Smooth muscle cell (in vitro differentiated cells): Measurements from ENCODE around the gene CHSY1. TPM values are rescaled to one million over a fixed set of nuclear protein-coding genes. Genes with fewer than 3 reads are reported as not detected.

Experiments
- DNase-seq: peaks from one replicate; lab custom pipeline; 2025; ENCODE audit not compliant: unreplicated experiment; lab: John Stamatoyannopoulos, UW
- H2AFZ ChIP-seq: fragments of 200-600 bp; sonication (generic); 2 replicates; pipeline ENCODE4 v1.6.0; 2016; ENCODE audit warnings: antibody characterized with exemption, low read depth, mild to moderate bottlenecking
- H3F3A ChIP-seq: fragments of 200-600 bp; sonication (generic); 2 replicates; pipeline ENCODE4 v1.6.0; 2017; ENCODE audit warnings: antibody characterized with exemption, low read depth
- H3K27ac ChIP-seq: fragments of 200-600 bp; sonication (generic); 2 replicates; pipeline ENCODE4 v1.5.1; 2016; ENCODE audit warnings: low read depth, mild to moderate bottlenecking
- H3K27me3 ChIP-seq: fragments of 200-600 bp; sonication (generic); 2 replicates; pipeline ENCODE4 v1.6.1; 2016; ENCODE audit warnings: low read depth, mild to moderate bottlenecking
- H3K36me3 ChIP-seq: fragments of 200-600 bp; sonication (generic); 2 replicates; pipeline ENCODE4 v1.5.1; 2016; ENCODE audit warnings: low read depth
- H3K4me1 ChIP-seq: fragments of 200-600 bp; sonication (generic); 2 replicates; pipeline ENCODE4 v1.5.1; 2016; ENCODE audit warnings: low read depth
- H3K4me2 ChIP-seq: fragments of 200-600 bp; sonication (generic); 2 replicates; pipeline ENCODE4 v1.6.0; 2016; ENCODE audit warnings: mild to moderate bottlenecking
- H3K4me3 ChIP-seq: fragments of 200-600 bp; sonication (generic); 2 replicates; pipeline ENCODE4 v1.5.1; 2016; ENCODE audit warnings: mild to moderate bottlenecking
- H3K79me2 ChIP-seq: fragments of 200-600 bp; sonication (generic); 2 replicates; pipeline ENCODE4 v1.6.0; 2016; ENCODE audit warnings: low read depth, mild to moderate bottlenecking
- H3K9ac ChIP-seq: fragments of 200-600 bp; sonication (generic); 2 replicates; pipeline ENCODE4 v1.6.0; 2016; ENCODE audit warnings: low read depth
- H3K9me3 ChIP-seq: fragments of 200-600 bp; sonication (generic); replicated peaks from 2 replicates; pipeline ENCODE4 v1.5.1; 2016; ENCODE audit warnings: low read depth
- H4K20me1 ChIP-seq: fragments of 200-600 bp; sonication (generic); 2 replicates; pipeline ENCODE4 v1.6.0; 2016; ENCODE audit warnings: low read depth
- CTCF ChIP-seq: fragments of 200-600 bp; sonication (generic); IDR thresholded peaks from 2 replicates; pipeline ENCODE4 v1.5.1; 2017; ENCODE audit warnings: borderline replicate concordance, mild to moderate bottlenecking, antibody characterized with exemption; ENCODE audit not compliant: insufficient read depth, poor library complexity, severe bottlenecking
- WGBS: methylation state at CpG from one replicate; pipeline ENCODE4 v1.1.7; 2016; ENCODE audit warnings: low lambda C conversion rate; 5-methylcytosine and 5-hydroxymethylcytosine counted together
- polyA plus RNA-seq: library from polyadenylated mRNA; unstranded; fragments of >200 nt; fragmentation: Nextera tagmentation; extraction: Ambion mirVana; gene quantifications from 2 replicates; pipeline ENCODE4 v1.2.1, GENCODE V29; 2016
- total RNA-seq: library from RNA; depleted of rRNA; stranded (reverse); fragments of >200 nt; gene quantifications from 2 replicates; pipeline ENCODE4 v1.2.3, GENCODE V29; 2014

Gene CHSY1
- total and polyA plus RNA-seq, 2 experiments from 2014 or later, result 106 to 123 TPM

DNA sequence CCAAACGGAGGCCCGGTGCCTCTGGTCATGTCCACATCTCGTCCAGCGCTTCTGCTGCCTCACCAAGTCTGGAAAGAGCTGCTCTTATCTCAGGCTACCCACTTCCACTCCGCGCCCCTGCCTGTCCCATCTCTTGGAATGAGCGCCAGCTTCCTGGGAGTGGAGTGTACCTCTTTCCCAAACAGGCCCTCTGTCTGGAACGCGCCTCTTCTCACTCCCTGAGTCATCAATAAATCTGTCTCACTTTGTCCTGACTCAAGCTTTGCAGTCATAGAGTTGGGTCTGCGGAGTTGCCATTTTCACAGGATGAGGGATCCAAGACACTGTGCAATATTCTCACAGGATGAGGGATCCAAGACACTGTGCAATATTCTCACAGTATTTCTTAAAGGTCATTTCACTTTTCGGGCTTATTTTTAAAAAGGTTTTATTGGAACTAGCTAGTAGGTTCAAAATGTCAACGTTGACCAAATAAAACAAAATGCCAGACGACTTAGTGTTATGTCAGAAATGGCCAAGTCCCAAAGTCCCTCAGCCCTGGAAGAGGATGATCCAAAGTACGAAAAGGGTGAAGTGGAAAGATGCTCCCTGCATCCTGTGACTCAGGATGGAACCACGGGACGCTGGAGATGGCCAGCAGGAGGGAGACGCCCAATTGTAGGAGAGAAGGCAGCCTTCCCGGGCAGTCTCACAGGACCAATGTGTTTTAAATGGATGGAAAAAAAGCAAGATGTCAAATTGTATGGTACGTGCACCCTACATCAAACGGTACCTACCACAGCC lies 81.1 kb downstream of the CHSY1 start:
- Histone ChIP-seq H2AFZ (no peak overlapping the region), H3K9ac (peak overlapping the region; percentile 53), H3K27me3 (no peaks in the 10 kb centered on the region), H3K4me3 (no peak overlapping the region), H4K20me1 (no peaks in the 10 kb centered on the region), H3K79me2 (peaks cover 27% of the 10 kb centered on the region), H3K4me1 (peaks cover 8% of the 10 kb centered on the region), H3K4me2 (peak overlapping the region; percentile 56), H3F3A (peaks cover 62% of the 10 kb centered on the region), H3K9me3 (peaks cover 6% of the 10 kb centered on the region), H3K36me3 (no peaks in the 10 kb centered on the region), H3K27ac (peak overlapping the region; percentile 92)
- 38% methylated on average over 20 of the region's 20 CpGs for WGBS
- no peak for TF ChIP-seq CTCF
- no peak for DNase-seq

GRCh38 chr15:101169495-101170071 lies 82.3 kb downstream of the CHSY1 start:
- no peak for DNase-seq
- Histone ChIP-seq H3K27me3 (no peaks in the 10 kb centered on the region), H3K27ac (peak overlapping the region; percentile 92), H3K9ac (peak overlapping the region; percentile 53), H4K20me1 (no peaks in the 10 kb centered on the region), H3K79me2 (peaks cover 15% of the 10 kb centered on the region), H3F3A (peaks cover 57% of the 10 kb centered on the region), H3K4me1 (peaks cover 8% of the 10 kb centered on the region), H2AFZ (no peak overlapping the region), H3K4me3 (no peak overlapping the region), H3K36me3 (no peaks in the 10 kb centered on the region), H3K4me2 (peak overlapping the region; percentile 56), H3K9me3 (peaks cover 7% of the 10 kb centered on the region)
- 79% methylated on average over 19 of the region's 19 CpGs for WGBS
- TF ChIP-seq CTCF, result no peak

DNA sequence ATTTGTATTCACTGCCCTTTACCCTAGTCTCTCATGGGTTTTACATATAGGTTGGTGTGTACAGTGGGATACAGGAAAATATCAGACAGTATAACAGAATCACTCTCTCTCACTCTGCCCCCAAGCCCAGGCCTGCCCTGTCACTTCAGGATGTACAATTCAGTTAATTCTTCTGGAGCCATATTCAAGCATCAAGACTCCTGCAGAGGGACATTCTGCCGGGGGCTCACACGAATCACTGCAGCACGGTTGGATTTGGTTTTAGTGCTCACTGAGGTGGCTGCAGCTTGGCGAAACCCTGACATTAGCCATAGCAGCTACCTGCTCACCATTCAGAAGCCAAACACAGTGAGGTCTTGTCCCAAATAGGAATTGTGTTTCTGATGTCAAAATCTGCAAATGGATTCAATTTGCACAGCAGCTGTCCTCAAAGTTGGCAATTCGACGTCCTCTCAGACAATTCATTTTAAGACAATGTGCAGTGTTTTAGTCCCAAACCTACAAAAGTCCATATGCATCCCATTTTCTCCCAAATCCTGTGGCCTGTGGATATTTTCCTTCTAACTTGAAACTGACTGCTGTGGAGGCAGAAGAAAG lies 82.9 kb downstream of the CHSY1 start:
- no peak for TF ChIP-seq CTCF
- peak overlapping the region; percentile 56 for H3K4me2 ChIP-seq
- WGBS, result 88% methylated on average over 6 of the region's 6 CpGs
- H3F3A ChIP-seq, result peaks cover 57% of the 10 kb centered on the region
- H3K9me3 ChIP-seq, result peaks cover 7% of the 10 kb centered on the region
- H3K9ac ChIP-seq, result peak overlapping the region; percentile 53
- H3K36me3 ChIP-seq, result no peaks in the 10 kb centered on the region
- H3K4me3 ChIP-seq, result no peak overlapping the region
- no peaks in the 10 kb centered on the region for H3K27me3 ChIP-seq
- DNase-seq, result no peak
- H2AFZ ChIP-seq, result no peak overlapping the region
- H4K20me1 ChIP-seq, result no peaks in the 10 kb centered on the region
- peak overlapping the region; percentile 92 for H3K27ac ChIP-seq
- H3K4me1 ChIP-seq, result peaks cover 8% of the 10 kb centered on the region
- H3K79me2 ChIP-seq, result peaks cover 10% of the 10 kb centered on the region
